GM12892 (cell line): ENCODE data around the gene DYNC1I1.

Source experiments
- POLR2A ChIP-seq: IDR thresholded peaks from 2 replicates; pipeline ENCODE4 v1.6.1; 2011; ENCODE audit warnings: low read depth, low read length, control low read depth
- POLR2AphosphoS5 ChIP-seq: IDR thresholded peaks from 2 replicates; pipeline ENCODE4 v1.6.1; 2011; ENCODE audit warnings: low read depth, low read length, control low read depth
- TAF1 ChIP-seq: IDR thresholded peaks from 2 replicates; pipeline ENCODE4 v1.6.1; 2011; ENCODE audit warnings: low read depth, mild to moderate bottlenecking, control low read depth, low read length, borderline replicate concordance

GRCh38 chr7:95963446-95963990, 191.2 kb downstream of the DYNC1I1 start:
- TF ChIP-seq POLR2A: no peak
- TF ChIP-seq POLR2AphosphoS5: no peak
- TF ChIP-seq TAF1: no peak
